Measurements from ENCODE around the gene RPL3. TPM values are rescaled to one million over a fixed set of nuclear protein-coding genes. Genes with fewer than 3 reads are reported as not detected.
A peak's percentile ranks its signal among the peaks of the same experiment; 100 is the strongest.

The RPL3 gene
- total RNA-seq, 8 experiments from 2014 or later, result 1,236 to 3,241 (median 1,964) TPM

GRCh38 chr22:39279170-39279850, 40.1 kb downstream of the RPL3 start:
- 32 to 80% (median 42%) methylated on average over 1 to 11 of the region's 23 CpGs; no CpG with 5 or more reads in 3 of the 10 experiments for WGBS, 10 experiments
- in situ Hi-C loops (cut with MboI; ENCODE audit: low pct_unique_long_range_greater_than_20kb in 2 of 9, low sequenced_read_pairs in 9 of 9, unreplicated experiment in 9 of 9), result no loop called here
- Histone ChIP-seq H3K4me3 (no peak overlapping the region), H3K27ac (no peak overlapping the region), H3K4me1 (replicated peaks in 1 of 2) (peaks cover 0 to 23% of the 10 kb centered on the region in 2 donors)
- peak in 3 of 8 experiments; percentile 9 to 28 (median 25) for ATAC-seq (replicated peaks in 6 of 8)

- Histone ChIP-seq H3K27ac (no peak overlapping the region), H3K4me1 (replicated peaks in 1 of 2) (peaks cover 0 to 20% of the 10 kb centered on the region in 2 donors), H3K4me3 (no peak overlapping the region)
- in situ Hi-C loops (cut with MboI; ENCODE audit: low pct_unique_long_range_greater_than_20kb in 2 of 9, low sequenced_read_pairs in 9 of 9, unreplicated experiment in 9 of 9), result no loop called here
- WGBS, 10 experiments, result 90 to 96% methylated on average over 2 to 3 of the region's 13 CpGs; no CpG with 5 or more reads in 8 of the 10 experiments
- peak in 1 of 8 experiments; percentile 54 for ATAC-seq (replicated peaks in 6 of 8)
These were observed 41.4 kb downstream of the RPL3 start for GRCh38 chr22:39278040-39278439.

- in situ Hi-C loops (cut with MboI; ENCODE audit: low pct_unique_long_range_greater_than_20kb in 2 of 9, low sequenced_read_pairs in 9 of 9, unreplicated experiment in 9 of 9), result no loop called here
- WGBS, 10 experiments, result 63 to 100% (median 94%) methylated on average over 1 to 6 of the region's 6 CpGs; no CpG with 5 or more reads in 1 of the 10 experiments
- Histone ChIP-seq H3K27ac (no peak overlapping the region), H3K4me1 (replicated peaks in 1 of 2) (peaks cover 0 to 16% of the 10 kb centered on the region in 2 donors), H3K4me3 (no peak overlapping the region)
- ATAC-seq (replicated peaks in 6 of 8), result peak in 2 of 8 experiments; percentile 80 to 81
These were observed 42.2 kb downstream of the RPL3 start for GRCh38 chr22:39277142-39277607.

- WGBS, 10 experiments, result 40 to 97% (median 89%) methylated on average over 1 to 10 of the region's 12 CpGs
- no peak overlapping the region for H3K4me3 ChIP-seq
- in situ Hi-C loops (cut with MboI; ENCODE audit: low pct_unique_long_range_greater_than_20kb in 2 of 9, low sequenced_read_pairs in 9 of 9, unreplicated experiment in 9 of 9), result no loop called here
- H3K4me1 ChIP-seq (replicated peaks in 1 of 2), result peaks cover 0 to 16% of the 10 kb centered on the region in 2 donors
- no peak for ATAC-seq (replicated peaks in 6 of 8)
- no peak overlapping the region for H3K27ac ChIP-seq
These were observed 42.8 kb downstream of the RPL3 start for GRCh38 chr22:39276440-39277141.

GRCh38 chr22:39275814-39276439, 43.5 kb downstream of the RPL3 start:
- no peak overlapping the region for H3K27ac ChIP-seq
- in situ Hi-C loops (cut with MboI; ENCODE audit: low pct_unique_long_range_greater_than_20kb in 2 of 9, low sequenced_read_pairs in 9 of 9, unreplicated experiment in 9 of 9), result no loop called here
- no peak overlapping the region for H3K4me3 ChIP-seq
- no peak for ATAC-seq (replicated peaks in 6 of 8)
- H3K4me1 ChIP-seq (replicated peaks in 1 of 2), result peaks cover 0 to 16% of the 10 kb centered on the region in 2 donors
- 60 to 100% (median 80%) methylated on average over 1 to 2 of the region's 9 CpGs; no CpG with 5 or more reads in 5 of the 10 experiments for WGBS, 10 experiments

GRCh38 chr22:39273950-39274887, 45.2 kb downstream of the RPL3 start:
- Histone ChIP-seq H3K4me3 (no peak overlapping the region), H3K4me1 (replicated peaks in 1 of 2) (peaks cover 0 to 8% of the 10 kb centered on the region in 2 donors), H3K27ac (no peak overlapping the region)
- 73 to 100% (median 81%) methylated on average over 2 to 5 of the region's 17 CpGs; no CpG with 5 or more reads in 6 of the 10 experiments for WGBS, 10 experiments
- in situ Hi-C loops (cut with MboI; ENCODE audit: low pct_unique_long_range_greater_than_20kb in 2 of 9, low sequenced_read_pairs in 9 of 9, unreplicated experiment in 9 of 9), result no loop called here
- no peak for ATAC-seq (replicated peaks in 6 of 8)

GRCh38 chr22:39270792-39271191, 48.6 kb downstream of the RPL3 start:
- no peak overlapping the region for H3K4me3 ChIP-seq
- 87 to 100% (median 97%) methylated on average over 1 to 6 of the region's 9 CpGs; no CpG with 5 or more reads in 4 of the 10 experiments for WGBS, 10 experiments
- no peak overlapping the region for H3K27ac ChIP-seq
- no peak for ATAC-seq (replicated peaks in 6 of 8)
- no peaks in the 10 kb centered on the region for H3K4me1 ChIP-seq (replicated peaks in 1 of 2)
- in situ Hi-C loops (cut with MboI; ENCODE audit: low pct_unique_long_range_greater_than_20kb in 2 of 9, low sequenced_read_pairs in 9 of 9, unreplicated experiment in 9 of 9), result no loop called here

GRCh38 chr22:39270280-39270679, 49.1 kb downstream of the RPL3 start:
- no peak for ATAC-seq (replicated peaks in 6 of 8)
- in situ Hi-C loops (cut with MboI; ENCODE audit: low pct_unique_long_range_greater_than_20kb in 2 of 9, low sequenced_read_pairs in 9 of 9, unreplicated experiment in 9 of 9), result no loop called here
- 33 to 80% (median 61%) methylated on average over 1 to 2 of the region's 5 CpGs; no CpG with 5 or more reads in 4 of the 10 experiments for WGBS, 10 experiments
- Histone ChIP-seq H3K27ac (no peak overlapping the region), H3K4me3 (no peak overlapping the region), H3K4me1 (replicated peaks in 1 of 2) (no peaks in the 10 kb centered on the region)

- in situ Hi-C loops (cut with MboI; ENCODE audit: low pct_unique_long_range_greater_than_20kb in 2 of 9, low sequenced_read_pairs in 9 of 9, unreplicated experiment in 9 of 9), result no loop called here
- 71 to 90% methylated on average over 2 to 4 of the region's 11 CpGs; no CpG with 5 or more reads in 8 of the 10 experiments for WGBS, 10 experiments
- ATAC-seq (replicated peaks in 6 of 8), result peak in 1 of 8 experiments; percentile 9
- Histone ChIP-seq H3K4me1 (replicated peaks in 1 of 2) (no peaks in the 10 kb centered on the region), H3K4me3 (no peak overlapping the region), H3K27ac (no peak overlapping the region)
These were observed 50.2 kb downstream of the RPL3 start for GRCh38 chr22:39269095-39269790.

GRCh38 chr22:39268645-39269044, 50.8 kb downstream of the RPL3 start:
- in situ Hi-C loops (cut with MboI; ENCODE audit: low pct_unique_long_range_greater_than_20kb in 2 of 9, low sequenced_read_pairs in 9 of 9, unreplicated experiment in 9 of 9), result no loop called here
- H3K4me3 ChIP-seq, result no peak overlapping the region
- H3K4me1 ChIP-seq (replicated peaks in 1 of 2), result no peaks in the 10 kb centered on the region
- peak in 5 of 8 experiments; percentile 58 to 91 (median 78) for ATAC-seq (replicated peaks in 6 of 8)
- H3K27ac ChIP-seq, result no peak overlapping the region
- 48 to 73% (median 70%) methylated on average over 2 to 6 of the region's 7 CpGs; no CpG with 5 or more reads in 5 of the 10 experiments for WGBS, 10 experiments

GRCh38 chr22:39267974-39268373, 51.4 kb downstream of the RPL3 start:
- H3K27ac ChIP-seq, result no peak overlapping the region
- WGBS, 10 experiments, result 73 to 100% (median 88%) methylated on average over 1 to 6 of the region's 8 CpGs
- H3K4me1 ChIP-seq (replicated peaks in 1 of 2), result no peaks in the 10 kb centered on the region
- ATAC-seq (replicated peaks in 6 of 8), result no peak
- in situ Hi-C loops (cut with MboI; ENCODE audit: low pct_unique_long_range_greater_than_20kb in 2 of 9, low sequenced_read_pairs in 9 of 9, unreplicated experiment in 9 of 9), result no loop called here
- no peak overlapping the region for H3K4me3 ChIP-seq
